ENCODE data around the gene POLN.
A peak's percentile ranks its signal among the peaks of the same experiment; 100 is the strongest.
"Not testable (repeated sequence)": the region's sequence is repeated elsewhere in the genome, so short reads cannot be mapped to it uniquely, and the experiment has no call there.

The POLN gene

DNA sequence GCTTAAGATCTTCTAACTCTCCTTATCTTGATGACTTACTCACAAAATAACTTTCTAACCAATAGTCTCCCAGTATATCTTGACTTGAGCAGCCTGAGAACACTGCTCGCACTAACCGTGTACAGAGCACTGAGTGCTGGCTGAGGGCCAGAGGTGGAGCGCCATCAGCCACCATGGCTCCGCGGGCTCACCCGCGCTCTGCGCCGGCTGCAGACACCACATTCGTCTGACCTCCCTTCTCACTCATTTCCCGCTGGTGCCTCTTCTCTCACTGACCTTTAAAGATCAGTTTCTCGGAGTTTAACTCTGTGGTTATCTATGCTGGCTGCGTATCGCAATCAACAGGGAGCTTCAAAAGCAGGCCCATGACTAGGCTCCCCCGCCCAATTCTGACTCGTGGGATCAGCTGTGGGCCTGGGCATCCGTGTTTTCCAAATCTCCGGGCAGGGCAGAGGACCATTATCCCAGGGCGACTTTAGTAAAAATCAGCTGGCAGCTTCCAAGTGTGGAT is 78.6 kb downstream of the POLN start:
- DNase-seq (ENCODE audit: low spot score), result no peak

- not testable (repeated sequence) for DNase-seq (ENCODE audit: low spot score)
Measured at GRCh38 chr4:2161092-2161703, 80.7 kb downstream of the POLN start.

- DNase-seq (ENCODE audit: low spot score), result no peak
Measured at GRCh38 chr4:2159931-2160330, 82.0 kb downstream of the POLN start.

DNA sequence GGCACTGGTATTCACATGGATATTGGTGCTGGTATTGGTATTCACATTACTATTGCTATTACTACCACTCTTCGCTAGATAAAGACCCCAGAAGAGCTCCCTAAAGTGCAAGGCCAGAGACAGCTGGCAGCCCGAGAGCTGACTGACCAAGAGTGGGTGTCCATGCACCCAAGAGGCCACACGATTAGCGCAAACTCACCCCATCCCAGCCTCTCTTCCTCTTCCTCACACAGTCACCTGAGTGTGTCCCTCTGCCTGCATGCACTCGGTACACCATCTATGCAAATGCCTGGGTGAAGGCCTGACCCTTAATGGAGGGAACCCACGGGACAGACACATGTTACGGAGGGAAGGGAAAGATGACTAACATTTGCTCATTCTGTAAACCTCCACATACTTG is 86.7 kb downstream of the POLN start:
- DNase-seq (ENCODE audit: low spot score), result no peak

GRCh38 chr4:2154215-2154740 is 87.6 kb downstream of the POLN start:
- DNase-seq (ENCODE audit: low spot score), result no peak

DNA sequence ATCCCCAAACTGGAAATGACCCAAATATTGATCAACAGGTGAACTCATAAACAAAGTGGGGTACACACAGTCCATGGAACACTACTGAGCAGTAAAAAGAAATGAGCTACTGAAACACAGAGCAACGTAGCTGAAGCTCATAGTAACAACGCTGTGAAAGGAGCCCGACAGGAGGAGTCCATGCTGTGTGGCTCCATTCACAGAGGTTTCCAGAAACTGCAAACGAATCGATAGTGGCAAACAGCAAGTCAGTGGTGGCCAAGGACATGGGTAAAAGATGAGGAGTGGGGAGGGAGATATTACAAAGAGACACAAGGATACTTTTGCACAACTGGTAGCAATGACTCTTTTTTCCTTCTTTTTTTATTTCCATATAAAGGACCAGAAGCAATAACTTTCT is 90.4 kb downstream of the POLN start:
- no peak for DNase-seq (ENCODE audit: low spot score)

- DNase-seq (ENCODE audit: low spot score), result no peak
Measured at GRCh38 chr4:2150076-2150475, 91.8 kb downstream of the POLN start.

DNA sequence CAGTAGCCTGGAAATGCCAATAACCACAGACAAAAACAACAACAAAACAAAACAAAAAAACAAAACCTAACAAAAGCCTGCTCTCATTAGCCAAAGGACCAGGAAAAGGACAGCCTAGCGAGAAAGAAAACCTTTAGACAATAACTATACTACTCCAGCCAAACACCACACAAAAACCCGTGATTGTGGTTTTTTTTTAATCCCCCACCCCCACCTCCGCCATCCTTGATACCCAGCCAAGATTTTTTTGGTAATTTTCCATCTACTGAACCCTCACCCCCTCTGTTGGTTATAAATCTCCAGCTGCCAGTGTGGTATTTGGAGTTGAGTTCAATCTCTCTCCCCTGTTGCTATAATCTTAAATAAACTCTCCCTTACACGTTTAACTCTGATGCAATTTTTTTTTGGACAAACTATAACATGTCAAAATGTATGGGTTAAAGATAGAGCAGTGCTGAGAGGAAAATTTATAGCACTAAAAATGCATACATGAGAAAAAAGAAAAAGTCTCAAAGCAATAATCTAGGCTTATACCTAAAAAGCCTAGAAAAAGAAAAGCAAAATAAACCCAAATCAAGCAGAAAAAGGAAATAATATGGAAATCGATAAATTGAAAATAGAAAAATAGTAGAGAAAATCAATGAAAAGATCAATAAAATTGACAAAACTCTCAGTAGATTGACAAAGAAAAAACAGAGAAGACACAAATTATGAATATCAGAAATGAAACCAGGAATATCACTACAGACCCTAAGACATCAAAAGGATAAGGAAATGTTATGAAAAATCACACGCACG is 99.1 kb downstream of the POLN start:
- DNase-seq (ENCODE audit: low spot score), result peak; percentile 53

DNA sequence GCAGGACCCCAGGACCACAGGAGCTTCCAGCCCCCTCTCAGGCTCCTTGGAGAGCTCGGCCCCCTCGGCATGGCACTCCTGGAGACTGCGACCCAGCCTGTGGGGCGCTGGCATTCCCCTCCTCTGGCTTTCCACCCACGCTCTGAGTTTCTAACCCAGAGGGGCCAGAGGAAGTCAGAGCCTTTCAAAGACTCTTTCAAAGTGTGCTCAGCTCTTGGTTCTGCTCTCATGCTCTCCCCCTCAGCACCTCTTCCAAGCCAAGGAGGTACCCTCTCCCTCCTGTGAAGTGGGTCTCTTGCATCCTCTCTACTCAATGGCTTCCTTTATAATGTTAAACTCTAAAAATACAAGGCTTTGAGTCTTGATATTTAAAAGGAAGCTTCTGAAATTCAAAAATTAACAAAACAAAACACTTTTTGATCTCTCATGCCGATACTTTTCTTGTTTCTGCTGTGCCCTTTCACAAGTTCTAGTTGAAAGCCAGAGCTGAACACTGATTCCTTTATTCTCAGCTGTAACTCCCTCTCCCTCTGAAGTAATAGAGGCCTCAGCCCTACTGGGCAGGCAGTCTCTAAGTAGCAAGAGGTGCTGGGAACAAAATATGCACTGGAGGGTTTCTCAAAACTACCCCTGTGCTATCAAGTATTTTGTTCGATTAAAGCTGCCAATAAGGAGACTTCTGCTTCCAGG is 100.0 kb downstream of the POLN start:
- DNase-seq (ENCODE audit: low spot score), result no peak

- no peak for DNase-seq (ENCODE audit: low spot score)
Measured at GRCh38 chr4:2141022-2141761, 100.7 kb downstream of the POLN start.

DNA sequence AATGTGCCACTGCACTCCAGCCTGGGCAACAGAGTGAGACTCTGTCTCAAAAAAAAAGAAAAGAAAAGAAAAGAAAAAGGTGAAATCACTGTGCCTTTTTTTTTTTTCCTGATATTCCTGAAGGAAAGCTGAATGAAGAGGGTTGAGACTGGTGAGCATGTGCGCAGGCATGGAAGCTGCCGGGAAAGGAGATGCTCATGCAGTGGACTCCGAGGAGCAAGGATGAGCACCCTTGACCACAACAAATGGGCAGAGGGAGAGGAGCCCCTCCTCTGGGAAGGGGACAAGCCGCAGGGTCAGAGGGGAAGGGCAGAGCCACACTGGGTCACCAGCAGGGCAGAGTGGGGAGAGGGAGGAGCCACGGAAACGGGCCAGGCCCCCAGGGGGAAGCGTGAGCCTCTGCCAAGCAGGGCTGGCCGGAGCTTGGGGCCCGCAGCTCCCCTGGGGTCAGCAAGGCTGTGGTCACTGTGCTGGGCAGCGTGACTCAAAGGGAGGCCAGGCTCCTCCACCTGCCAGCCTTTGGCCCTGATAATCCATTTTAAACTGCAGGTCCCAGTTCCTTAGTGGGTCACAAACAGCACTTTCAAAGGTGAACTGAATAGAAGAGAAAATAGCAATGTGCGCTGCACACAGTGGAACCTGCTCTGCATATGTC is 102.9 kb downstream of the POLN start:
- no peak for DNase-seq (ENCODE audit: low spot score)

DNA sequence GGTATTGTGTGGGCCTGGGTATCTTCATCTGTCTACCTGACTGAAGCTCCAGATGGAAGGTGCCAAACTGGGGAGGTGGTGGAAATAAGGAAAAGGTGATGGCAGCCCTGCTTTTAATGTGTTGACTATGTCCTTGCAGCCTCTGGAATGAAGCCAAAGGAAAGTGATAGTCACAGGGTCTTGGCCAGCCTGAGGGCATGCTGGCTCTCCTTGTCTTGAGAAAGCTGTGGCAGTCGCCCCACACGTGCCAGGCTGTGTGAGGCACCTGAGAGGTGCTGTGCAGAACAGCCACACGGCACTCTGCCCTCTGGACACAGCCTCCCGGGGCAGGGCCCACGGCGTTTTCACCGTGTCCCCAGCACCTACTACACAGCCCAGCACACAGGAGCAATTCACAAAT is 105.2 kb downstream of the POLN start:
- no peak for DNase-seq (ENCODE audit: low spot score)

GRCh38 chr4:2135083-2135482 is 106.8 kb downstream of the POLN start:
- DNase-seq (ENCODE audit: low spot score), result no peak

GRCh38 chr4:2132438-2132837 is 109.5 kb downstream of the POLN start:
- no peak for DNase-seq (ENCODE audit: low spot score)

DNA sequence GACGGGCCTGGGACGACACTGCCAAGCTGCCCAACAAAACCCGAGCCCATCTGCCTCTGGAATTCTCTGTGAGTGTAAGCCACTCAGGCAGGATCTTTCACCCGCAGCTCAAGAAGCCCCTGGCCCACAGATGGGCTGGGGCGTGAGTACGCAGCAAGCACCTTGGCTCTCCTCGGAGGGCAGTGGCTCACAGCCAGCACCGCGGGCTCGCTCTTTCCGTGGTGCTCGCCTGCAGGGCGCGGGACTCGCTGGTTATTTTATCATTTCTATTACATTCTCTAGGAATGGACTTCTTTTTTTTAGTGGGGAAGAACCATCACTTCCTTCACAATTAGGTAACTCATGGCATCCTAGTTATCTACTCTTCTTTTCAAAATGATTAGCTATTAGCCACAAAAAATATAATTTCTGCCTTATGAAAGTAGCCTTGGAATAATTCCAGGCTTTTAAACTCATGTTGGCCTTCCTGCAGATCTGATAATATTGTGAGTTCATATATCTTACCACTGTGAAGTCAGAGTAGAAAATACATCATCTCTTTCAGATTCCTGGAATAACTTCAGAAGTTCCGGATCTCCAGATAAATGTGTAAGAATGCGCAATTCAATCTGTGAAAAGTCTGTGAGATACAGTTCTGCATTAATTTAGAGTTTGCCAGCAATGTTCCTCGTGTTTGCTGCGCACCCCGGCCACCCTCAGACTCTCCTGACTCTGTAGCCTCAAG is 114.2 kb downstream of the POLN start:
- DNase-seq (ENCODE audit: low spot score), result no peak

DNA sequence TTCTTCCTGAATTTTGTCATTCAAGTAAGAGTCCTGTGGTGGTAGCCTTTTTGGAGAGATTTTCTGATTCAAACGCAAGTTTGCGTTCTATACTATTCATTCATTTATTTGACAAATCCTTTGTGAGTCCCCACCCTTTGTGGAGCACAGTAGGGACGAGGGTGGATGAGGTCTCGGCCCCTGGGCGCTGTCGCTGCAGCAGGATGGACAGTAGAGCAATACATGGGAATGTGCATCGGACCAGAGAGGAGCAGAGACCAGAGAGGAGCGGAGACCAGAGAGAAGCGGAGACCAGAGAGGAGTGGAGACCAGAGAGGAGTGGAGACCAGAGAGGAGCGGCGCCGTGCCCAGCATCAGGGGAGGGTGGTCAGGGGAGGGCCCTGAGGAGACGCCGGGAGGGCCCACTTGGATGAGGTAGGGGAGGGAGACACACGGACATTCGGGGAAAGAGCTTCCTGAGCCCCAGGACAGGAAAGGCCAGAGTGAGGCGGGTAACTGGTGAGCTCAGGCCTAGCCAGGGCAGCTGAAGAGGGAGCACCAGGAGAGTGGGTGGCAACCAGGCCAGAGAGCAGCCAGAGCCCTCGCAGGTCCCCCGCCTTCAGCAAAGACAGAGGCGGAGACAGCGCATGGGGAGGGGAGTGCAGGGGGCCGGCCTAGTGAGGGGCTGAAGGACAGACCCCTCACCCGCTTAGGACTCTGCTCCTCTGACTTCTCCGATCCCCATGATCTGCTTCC is 115.4 kb downstream of the POLN start:
- no peak for DNase-seq (ENCODE audit: low spot score)

GRCh38 chr4:2125831-2126230 is 116.1 kb downstream of the POLN start:
- DNase-seq (ENCODE audit: low spot score), result no peak

DNA sequence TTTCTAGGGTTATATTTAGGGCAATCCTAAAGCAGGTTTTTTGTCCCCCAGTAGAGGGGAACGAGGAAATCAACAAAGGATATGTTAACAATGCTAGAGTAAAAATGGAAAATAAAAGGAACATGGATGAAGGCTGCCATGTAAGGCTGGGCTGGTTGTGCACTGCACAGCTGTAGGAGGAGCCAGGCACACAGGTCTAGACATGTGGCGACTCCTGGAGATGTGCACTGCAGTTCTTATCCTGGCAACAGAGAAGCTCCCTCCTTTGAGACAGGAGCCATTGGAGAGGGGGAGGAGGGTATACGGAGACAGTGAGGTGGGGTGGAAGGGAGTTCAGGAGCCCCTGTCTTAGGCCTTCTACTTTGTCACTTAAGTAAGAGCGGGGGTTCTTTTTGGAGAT is 116.9 kb downstream of the POLN start:
- DNase-seq (ENCODE audit: low spot score), result no peak

DNA sequence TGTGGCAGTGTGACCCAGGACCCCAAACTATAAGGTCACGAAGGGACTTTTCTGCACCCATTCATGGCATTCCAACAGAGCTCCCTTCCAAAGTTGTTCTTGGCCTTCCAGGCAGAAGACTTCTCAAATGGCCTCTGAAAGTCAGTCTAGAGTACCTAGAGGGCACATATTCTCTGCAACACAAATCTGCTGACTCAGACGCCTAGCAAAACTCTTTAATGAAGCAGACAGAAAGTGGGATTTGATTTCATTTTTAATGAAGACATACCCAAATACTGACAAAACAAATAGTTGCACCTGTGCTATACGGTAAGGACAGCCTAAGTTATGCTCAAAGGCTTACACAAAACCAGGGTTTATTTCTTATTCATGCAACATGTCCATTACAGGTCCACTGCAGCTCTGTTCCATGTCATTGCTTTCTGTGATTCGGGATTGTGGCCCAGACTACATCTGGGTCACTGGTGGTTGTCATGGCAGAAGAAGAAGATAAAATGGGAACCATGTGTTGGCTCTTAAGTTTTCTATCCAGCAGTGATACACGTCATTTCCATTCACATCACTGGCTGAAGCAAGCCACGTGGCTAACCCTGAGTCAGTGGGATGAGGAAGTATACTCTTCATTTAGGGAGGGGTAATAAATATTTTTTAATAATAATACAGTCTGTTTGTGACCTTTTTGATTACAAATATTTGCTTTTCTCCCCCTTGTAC is 125.1 kb downstream of the POLN start:
- DNase-seq (ENCODE audit: low spot score), result no peak

- DNase-seq (ENCODE audit: low spot score), result no peak
Measured at GRCh38 chr4:2105559-2105958, 136.4 kb downstream of the POLN start.
